GM20431 (cell line): Measurements from ENCODE around the gene OR51D1.

Experiments used
- in situ Hi-C: fragments of 300-500 bp; cut with MseI, MboI; formaldehyde crosslinking; loops from one replicate; pipeline ENCODE4 v1.15.0; 2020; ENCODE audit warnings: low sequenced_read_pairs; ENCODE audit not compliant: unreplicated experiment

Gene OR51D1

GRCh38 chr11:4643682-4644081 is 6.4 kb downstream of the OR51D1 start, which contains the start of gene OR51E1:
TSS of gene OR51E1 (plus strand) at chr11:4643982. CDS start at chr11:4652527, 8,545 bp downstream.
- in situ Hi-C loops = loop anchor here (25.0 kb wide), 1 partner anchor 369 kb away; no protein-coding TSS in a partner anchor

- in situ Hi-C loops = loop anchor here (25.0 kb wide), 1 partner anchor 368 kb away; no protein-coding TSS in a partner anchor
Measured at GRCh38 chr11:4644233-4644632, 7.0 kb downstream of the OR51D1 start.

- in situ Hi-C loops = loop anchor here (25.0 kb wide), 1 partner anchor 366 kb away; no protein-coding TSS in a partner anchor
Measured at GRCh38 chr11:4645974-4646373, 8.7 kb downstream of the OR51D1 start.

GRCh38 chr11:4647766-4648165 is 10.5 kb downstream of the OR51D1 start:
- in situ Hi-C loops = loop anchor here (25.0 kb wide), 1 partner anchor 365 kb away; no protein-coding TSS in a partner anchor

GRCh38 chr11:4654635-4655369 is 17.5 kb downstream of the OR51D1 start:
- in situ Hi-C loops = no loop called here

GRCh38 chr11:4658629-4659445 is 21.6 kb downstream of the OR51D1 start:
- in situ Hi-C loops = no loop called here

GRCh38 chr11:4662876-4663275 is 25.6 kb downstream of the OR51D1 start:
- in situ Hi-C loops = no loop called here

- in situ Hi-C loops = no loop called here
Measured at GRCh38 chr11:4664183-4664582, 26.9 kb downstream of the OR51D1 start.

- in situ Hi-C loops = no loop called here
Measured at GRCh38 chr11:4664786-4665185, 27.5 kb downstream of the OR51D1 start.

- in situ Hi-C loops = no loop called here
Measured at GRCh38 chr11:4665424-4665823, 28.1 kb downstream of the OR51D1 start.

- in situ Hi-C loops = no loop called here
Measured at GRCh38 chr11:4671741-4672140, 34.5 kb downstream of the OR51D1 start.

GRCh38 chr11:4672470-4672869 is 35.2 kb downstream of the OR51D1 start:
- in situ Hi-C loops = no loop called here

- in situ Hi-C loops = no loop called here
Measured at GRCh38 chr11:4673781-4674180, 36.5 kb downstream of the OR51D1 start.

GRCh38 chr11:4677948-4678347 is 40.7 kb downstream of the OR51D1 start:
- in situ Hi-C loops = no loop called here

GRCh38 chr11:4680341-4680740 is 43.1 kb downstream of the OR51D1 start:
- in situ Hi-C loops = no loop called here

GRCh38 chr11:4682623-4683419 is 45.5 kb downstream of the OR51D1 start:
- in situ Hi-C loops = no loop called here

GRCh38 chr11:4684631-4685285 is 47.5 kb downstream of the OR51D1 start:
- in situ Hi-C loops = no loop called here
